ENCODE data around the gene MNX1.

Gene MNX1

GRCh38 chr7:157032644-157033482 is 22.4 kb upstream of the MNX1 start:
- DNase-seq, result peak; percentile 46 to 49

DNA sequence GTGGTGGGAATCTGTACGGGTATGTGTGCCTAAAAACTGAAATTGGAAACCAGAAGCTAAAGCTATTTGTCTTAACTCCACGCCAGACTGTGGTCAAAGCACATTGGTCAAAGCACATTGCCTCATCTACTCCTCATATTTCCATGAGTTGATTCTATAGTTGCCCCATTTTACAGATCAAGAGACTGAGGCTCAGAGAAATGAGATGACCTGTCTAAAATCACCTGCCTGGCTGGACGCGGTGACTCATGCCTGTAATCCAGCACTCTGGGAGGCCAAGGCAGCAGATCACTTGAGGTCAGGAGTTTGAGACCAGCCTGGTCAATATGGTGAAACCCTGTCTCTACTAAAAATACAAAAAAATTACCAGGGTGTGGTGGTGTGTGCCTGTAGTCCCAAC is 21.7 kb upstream of the MNX1 start:
- DNase-seq, result no peak

DNA sequence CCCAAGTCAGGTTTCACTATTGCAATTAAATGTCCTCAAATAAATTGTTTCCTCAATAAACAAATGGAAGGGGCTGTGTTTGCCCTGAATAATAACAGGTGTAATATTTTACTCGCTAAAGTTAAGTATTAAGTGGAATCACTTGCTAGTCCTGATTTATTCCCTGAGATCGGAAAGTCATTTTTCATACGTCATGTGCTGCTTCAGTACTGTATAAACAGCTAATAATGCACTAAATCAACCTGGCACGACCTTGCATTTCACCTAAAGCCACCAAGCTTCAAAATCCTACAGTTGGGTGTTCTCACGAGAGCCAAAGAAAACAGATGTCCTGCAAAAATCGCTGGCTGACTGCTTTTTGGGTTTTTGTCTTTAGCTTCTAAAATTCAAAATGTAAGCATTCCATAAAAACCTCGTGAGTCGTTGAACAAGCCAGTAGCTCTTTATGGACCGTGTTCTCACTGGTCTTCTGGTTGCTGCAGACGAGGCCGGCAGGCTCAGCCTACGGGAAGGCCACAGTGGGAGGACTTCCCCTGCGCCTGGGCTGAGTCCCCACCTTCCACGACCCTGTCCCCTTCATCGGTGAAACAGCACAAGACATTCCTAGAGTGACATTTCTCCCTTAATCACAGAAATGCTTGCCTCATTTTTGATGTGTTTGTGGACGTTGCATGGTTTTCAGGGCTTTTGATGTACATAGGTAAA is 17.9 kb upstream of the MNX1 start:
- no peak for DNase-seq

GRCh38 chr7:157027568-157028198 is 17.2 kb upstream of the MNX1 start:
- no peak for DNase-seq

DNA sequence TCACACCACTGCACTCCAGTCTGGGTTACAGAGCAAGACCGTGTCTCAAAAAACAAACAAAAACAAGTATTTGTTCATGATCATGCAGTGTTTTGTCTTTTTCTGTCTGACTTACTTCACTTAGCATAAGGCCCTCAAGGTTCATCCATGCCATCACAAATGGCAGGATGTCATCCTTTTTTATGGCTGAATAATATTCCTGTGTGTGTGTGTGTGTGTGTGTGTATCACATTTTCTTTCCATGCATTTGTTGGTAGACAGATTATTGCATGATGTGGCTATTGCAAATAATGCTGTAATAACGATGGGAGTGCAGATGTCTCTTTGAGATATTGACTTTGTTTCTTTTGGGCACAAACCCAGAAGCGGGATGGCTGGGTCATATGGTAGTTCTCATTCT is 14.3 kb upstream of the MNX1 start:
- DNase-seq, result no peak

DNA sequence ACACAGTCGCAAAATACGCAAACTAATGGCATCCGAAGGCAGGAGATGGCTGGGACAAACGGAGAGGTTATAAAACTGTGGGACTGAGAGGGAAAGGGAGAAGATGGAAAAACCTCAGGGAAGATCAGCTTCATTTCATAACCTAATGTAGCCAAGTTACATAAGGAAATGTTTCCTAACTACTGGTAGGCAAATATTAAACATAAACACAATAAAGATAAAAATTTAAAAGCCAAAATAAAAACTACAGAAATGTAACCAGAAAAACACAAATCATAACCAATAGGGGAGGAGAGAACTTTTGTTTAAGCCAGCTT is 13.1 kb upstream of the MNX1 start:
- no peak for DNase-seq

- DNase-seq, result no peak
These were observed 12.5 kb upstream of the MNX1 start for GRCh38 chr7:157022681-157023588.

DNA sequence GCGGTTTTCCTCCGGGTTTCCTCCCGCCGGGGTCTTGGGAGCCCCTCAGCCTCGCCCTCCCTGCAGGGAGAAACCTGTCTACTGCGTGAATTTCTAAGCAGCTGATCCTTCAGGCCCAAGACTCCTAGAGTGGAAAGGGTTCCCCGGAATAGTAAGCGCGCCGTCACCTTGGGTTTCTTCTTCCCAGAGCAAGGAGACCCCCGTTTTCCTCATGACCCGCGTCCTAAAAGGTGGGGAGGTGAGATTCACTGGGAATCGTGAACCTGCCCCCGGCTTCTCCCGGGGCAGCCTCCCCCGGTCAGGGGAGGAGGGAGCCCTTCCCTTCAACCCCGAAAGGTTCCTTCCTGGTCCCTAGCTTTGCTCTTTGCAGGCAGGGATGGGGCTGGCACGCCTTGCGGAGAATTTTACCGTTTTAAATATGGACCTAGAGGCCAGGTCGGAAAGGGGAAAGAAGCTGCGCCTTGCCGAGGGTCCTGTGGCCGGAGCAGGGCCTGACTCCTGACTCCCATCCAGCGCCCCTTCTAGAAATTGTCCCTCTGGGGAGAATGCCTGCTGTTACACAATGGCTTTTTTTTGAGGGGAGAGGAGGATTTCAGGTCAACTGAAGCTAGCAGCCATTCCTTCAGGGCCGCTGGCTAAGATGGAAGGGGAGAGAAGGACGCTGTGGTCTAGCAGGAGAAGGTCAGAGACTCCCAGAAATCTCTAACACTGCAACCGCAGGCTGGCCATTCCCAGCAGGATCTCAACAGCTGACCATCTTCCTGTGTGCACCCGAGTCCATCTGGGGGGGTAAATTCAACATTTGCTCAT is 11.6 kb upstream of the MNX1 start:
- DNase-seq, result no peak

- DNase-seq, result no peak
These were observed 10.8 kb upstream of the MNX1 start for GRCh38 chr7:157021071-157021870.

DNA sequence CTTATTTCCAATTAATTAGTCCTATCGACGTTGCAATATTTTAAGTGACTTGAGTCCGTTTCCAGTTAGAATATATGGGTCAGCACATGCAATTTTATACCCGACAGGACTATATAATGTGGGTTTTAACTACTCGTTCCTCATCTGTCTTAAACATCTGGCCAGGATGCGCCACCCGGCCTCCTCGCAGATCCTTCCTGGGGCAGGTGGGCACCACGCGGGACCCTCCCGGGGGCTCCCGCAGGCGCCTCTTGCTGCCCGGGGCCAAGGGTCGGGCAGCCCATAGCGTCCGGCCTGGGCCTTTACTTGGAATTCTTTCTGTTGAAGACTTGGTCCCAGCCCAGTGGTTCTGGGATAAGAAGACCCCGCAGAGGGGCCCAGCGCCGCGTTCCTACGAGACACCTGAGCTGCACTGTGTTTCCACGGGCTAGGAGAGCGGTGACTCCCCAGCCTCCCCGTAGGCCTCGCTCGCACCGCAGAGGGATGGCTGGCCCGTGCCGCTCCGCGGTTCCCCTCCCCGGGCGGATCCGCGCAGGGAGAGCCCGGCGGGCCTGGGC is 10.1 kb upstream of the MNX1 start:
- DNase-seq, result no peak

DNA sequence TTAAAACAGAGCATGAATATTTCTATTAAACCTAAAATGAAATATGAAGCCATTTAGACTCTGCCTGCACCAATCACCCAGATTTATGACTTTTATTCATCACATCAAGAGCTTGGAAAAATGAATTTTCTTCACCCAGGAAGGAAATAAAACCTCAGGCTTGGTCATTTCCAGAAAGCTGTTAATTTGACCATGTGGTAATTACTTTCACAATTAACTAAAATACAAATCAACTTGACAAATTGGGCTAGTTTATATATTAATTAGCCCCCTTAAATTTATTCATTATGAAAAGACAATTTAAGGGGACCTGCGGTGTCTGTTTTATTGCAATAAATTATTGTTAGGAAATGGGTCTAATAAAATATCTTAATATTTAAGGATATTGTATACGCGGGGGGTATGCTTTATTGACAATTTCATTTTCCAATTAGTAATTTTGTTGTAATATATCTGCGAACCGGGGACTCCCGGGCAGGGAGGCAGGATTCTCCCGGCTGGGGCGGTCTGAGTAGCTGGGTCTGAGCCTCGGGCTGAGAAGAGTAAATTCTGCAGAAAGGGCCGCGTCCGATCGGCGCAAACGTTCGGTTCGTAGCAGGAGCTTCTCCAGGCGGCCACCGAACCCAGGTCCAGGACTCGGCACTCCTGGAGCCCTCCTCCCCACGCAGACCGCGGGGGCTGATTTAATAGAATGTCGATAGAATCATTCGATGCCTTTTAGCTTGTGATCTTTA is 9.4 kb upstream of the MNX1 start:
- no peak for DNase-seq

DNA sequence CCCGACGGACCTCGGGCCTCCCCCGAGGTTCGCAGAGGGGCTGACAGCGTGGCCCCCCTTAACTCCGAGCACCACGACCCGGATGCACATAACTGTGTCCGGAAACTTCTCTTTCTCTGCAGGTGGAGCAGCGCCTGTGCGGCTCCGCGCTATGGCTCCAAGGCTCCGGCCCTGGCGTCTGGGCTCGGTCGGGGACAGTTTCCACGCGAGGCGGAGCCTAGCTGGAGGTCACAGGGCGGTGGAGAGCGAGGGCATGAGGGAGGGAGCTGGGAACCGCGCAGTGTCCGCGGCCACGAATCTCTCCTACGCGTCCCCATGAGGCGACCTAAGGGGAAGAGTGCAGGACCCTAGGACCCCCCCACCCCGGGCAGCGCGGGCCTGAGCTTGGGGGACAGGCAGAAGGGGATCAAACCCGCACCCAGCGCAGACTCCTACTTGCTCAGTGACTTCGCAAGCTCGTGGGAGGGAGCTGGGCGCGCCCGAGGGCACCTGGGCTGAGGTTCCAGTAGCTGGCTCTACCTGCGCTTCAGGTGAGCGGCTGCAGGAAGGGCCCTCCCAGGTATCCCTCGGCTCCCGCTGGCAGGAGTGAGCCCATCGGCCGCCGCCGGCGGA is 8.6 kb upstream of the MNX1 start:
- no peak for DNase-seq

GRCh38 chr7:157018328-157018996 is 8.0 kb upstream of the MNX1 start:
- DNase-seq, result no peak

DNA sequence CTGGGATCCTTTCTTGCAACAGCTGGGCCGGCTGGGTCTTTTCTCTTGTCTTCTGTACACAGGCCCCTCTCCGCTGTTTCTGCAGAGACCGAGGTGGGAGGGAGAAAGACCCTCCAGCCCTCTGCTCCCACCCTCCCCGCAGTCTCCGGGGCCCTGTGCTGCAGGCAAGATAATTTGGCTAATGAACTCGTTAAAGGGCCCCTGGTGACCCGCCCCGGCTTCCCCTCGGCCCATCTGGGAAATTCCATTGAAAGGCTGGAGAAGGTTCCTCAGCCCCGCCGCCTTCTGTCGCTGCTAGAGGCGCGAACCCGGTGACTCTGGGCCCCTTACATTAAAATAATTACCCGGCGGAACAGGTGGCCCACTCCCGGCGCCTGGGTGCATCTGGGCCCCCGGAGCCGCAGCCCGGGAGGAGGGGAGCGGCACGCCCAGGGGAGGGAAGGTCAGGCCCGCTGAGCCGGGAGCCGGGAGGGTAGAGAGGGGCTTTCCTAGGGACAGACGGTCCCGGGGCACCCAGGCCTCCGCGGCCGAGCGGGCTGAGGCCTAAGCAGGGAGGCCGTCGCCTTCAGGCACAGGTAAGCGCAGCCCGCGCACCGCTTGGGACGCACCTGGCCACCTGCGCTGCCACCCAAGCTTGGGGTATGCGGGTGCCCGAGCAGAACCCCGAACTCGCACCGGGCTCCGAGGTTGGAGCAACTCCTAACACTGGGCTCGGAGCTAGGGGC is 7.3 kb upstream of the MNX1 start:
- DNase-seq, result no peak

DNA sequence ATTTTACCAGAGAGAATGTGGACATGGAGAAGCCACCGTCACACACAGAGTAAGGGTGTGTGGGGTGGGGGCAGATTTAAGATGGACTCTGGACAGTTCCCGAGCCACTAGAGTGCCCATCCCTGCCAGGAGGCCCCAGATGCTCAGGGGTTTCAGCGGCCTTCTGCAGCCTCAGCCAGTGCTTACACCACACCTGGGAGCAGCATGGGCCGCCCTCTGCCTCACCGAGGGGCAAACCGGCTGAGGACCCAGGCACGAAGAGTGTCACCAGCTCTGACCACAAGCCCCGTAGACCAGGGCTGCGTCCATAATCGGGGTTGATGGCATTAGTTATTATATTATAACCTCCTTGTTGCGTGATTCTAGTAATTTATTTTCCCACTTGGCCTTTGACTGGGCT is 6.7 kb upstream of the MNX1 start:
- DNase-seq, result no peak

- no peak for DNase-seq
These were observed 6.0 kb upstream of the MNX1 start for GRCh38 chr7:157016352-157017041.

- DNase-seq, result no peak
These were observed 5.5 kb upstream of the MNX1 start for GRCh38 chr7:157016024-157016351.

Data from Kasumi-1 (cell line).